K562 (cell line): Measurements from ENCODE around the gene SPNS1. TPM values are rescaled to one million over a fixed set of nuclear protein-coding genes. Genes with fewer than 3 reads are reported as not detected.
A peak's percentile ranks its signal among the peaks of the same experiment; 100 is the strongest.

Experiments
- CHAMP1 ChIP-seq: fragments of 450-650 bp; IDR thresholded peaks from 2 replicates; pipeline ENCODE4 v1.6.1; 2016; ENCODE audit warnings: mild to moderate bottlenecking
- ERF ChIP-seq: fragments of 450-650 bp; formaldehyde crosslinking; IDR thresholded peaks from 2 replicates; pipeline ENCODE4 v1.4.0; 2020; ENCODE audit warnings: mild to moderate bottlenecking, mixed read lengths
- FOS ChIP-seq: IDR thresholded peaks from 3 replicates; pipeline ENCODE4 v1.6.1; 2011; ENCODE audit not compliant: insufficient read length; ENCODE audit errors: extremely low read depth
- GATAD2A ChIP-seq: fragments of 450-650 bp; IDR thresholded peaks from 2 replicates; pipeline ENCODE4 v1.6.1; 2017
- RBM14 ChIP-seq: fragments of 200-400 bp; formaldehyde crosslinking; IDR thresholded peaks from 2 replicates; pipeline ENCODE4 v1.6.1; 2018; ENCODE audit warnings: low read depth, mild to moderate bottlenecking, low read length, moderate library complexity, borderline replicate concordance; ENCODE audit not compliant: insufficient read depth
- THAP7 ChIP-seq: fragments of 250-450 bp; sonication (Bioruptor Pico); IDR thresholded peaks from 2 replicates; pipeline ENCODE4 v1.5.0; 2021
- ZNF518B ChIP-seq: fragments of 250-450 bp; sonication (Bioruptor Pico); IDR thresholded peaks from 2 replicates; pipeline ENCODE4 v1.5.0; 2021; ENCODE audit warnings: mild to moderate bottlenecking, moderate library complexity
- polyA plus RNA-seq, 8 experiments: library from polyadenylated mRNA; depleted of rRNA in 4 of 8; stranded (reverse) in 5 of 8; unstranded in 3 of 8; fragments of >200 nt; fragmentation: Nextera tagmentation in 2 of 8; fragmentation: Illumina TruSeq in 1 of 8; extraction: Ambion mirVana in 2 of 8; extraction: Trizol in 1 of 8; gene quantifications; 2 replicates each; pipeline versions ENCODE4 v1.2.1 to v1.2.3, GENCODE V29; 2011 to 2014; ENCODE audit warnings: inconsistent platforms in 1 of 8, missing spikeins in 1 of 8
- total RNA-seq, 7 experiments: library from RNA; depleted of rRNA in 6 of 7; stranded (reverse); fragments of >200 nt in 6 of 7; fragmentation: Illumina TruSeq in 2 of 7; extraction: Trizol in 2 of 7; gene quantifications; 2 replicates each; pipeline versions ENCODE4 v1.2.1 to v1.2.3, GENCODE V29; 2011 to 2021; ENCODE audit warnings: low replicate concordance in 1 of 7
- TF ChIP-seq, protein P1 (sequence below), 3 experiments: fragments of 200-800 bp in 1 of 3; fragments of 250-450 bp in 1 of 3; fragments of 450-650 bp in 1 of 3; sonication (Bioruptor Pico) in 1 of 3; sonication (Bioruptor generic) in 1 of 3; formaldehyde crosslinking in 1 of 3; IDR thresholded peaks; 2 replicates each; pipeline versions ENCODE4 v1.6.1 to v1.8.0; 2016 to 2022; ENCODE audit warnings: mild to moderate bottlenecking in 2 of 3, missing genetic modification characterization in 2 of 3, missing compliant biosample characterization in 1 of 3, moderate library complexity in 1 of 3
- TF ChIP-seq, protein P2 (sequence below): fragments of 450-650 bp; IDR thresholded peaks from 2 replicates; pipeline ENCODE4 v1.6.1; 2016; ENCODE audit warnings: missing biosample characterization, missing genetic modification characterization
- TF ChIP-seq, protein P3 (sequence below): IDR thresholded peaks from 3 replicates; pipeline ENCODE4 v1.6.1; 2011; ENCODE audit warnings: borderline replicate concordance, mild to moderate bottlenecking, moderate library complexity; ENCODE audit not compliant: insufficient read length; ENCODE audit errors: extremely low read depth

The SPNS1 gene
- total and polyA plus RNA-seq, 9 of the 15 experiments (the other 6 are each of a cell fraction or from before 2014, with no cell fraction given): 0.58 to 64.9 (median 13.7) TPM

GRCh38 chr16:28925386-28926228, 49.0 kb upstream of the SPNS1 start (continued):
- TF ChIP-seq CHAMP1 (no peak), RBM14 (no peak), FOS (no peak), ZNF518B (CRISPR knock-in tag) (no peak), THAP7 (0 out of 2 replicates have a peak, but pooled peaks have one; percentile 64), GATAD2A (no peak; the same call in none of the 2 replicates), ERF (CRISPR knock-in tag) (peak; percentile 73; the same call in 1 of the 2 replicates)
- TF ChIP-seq, protein P1, sequence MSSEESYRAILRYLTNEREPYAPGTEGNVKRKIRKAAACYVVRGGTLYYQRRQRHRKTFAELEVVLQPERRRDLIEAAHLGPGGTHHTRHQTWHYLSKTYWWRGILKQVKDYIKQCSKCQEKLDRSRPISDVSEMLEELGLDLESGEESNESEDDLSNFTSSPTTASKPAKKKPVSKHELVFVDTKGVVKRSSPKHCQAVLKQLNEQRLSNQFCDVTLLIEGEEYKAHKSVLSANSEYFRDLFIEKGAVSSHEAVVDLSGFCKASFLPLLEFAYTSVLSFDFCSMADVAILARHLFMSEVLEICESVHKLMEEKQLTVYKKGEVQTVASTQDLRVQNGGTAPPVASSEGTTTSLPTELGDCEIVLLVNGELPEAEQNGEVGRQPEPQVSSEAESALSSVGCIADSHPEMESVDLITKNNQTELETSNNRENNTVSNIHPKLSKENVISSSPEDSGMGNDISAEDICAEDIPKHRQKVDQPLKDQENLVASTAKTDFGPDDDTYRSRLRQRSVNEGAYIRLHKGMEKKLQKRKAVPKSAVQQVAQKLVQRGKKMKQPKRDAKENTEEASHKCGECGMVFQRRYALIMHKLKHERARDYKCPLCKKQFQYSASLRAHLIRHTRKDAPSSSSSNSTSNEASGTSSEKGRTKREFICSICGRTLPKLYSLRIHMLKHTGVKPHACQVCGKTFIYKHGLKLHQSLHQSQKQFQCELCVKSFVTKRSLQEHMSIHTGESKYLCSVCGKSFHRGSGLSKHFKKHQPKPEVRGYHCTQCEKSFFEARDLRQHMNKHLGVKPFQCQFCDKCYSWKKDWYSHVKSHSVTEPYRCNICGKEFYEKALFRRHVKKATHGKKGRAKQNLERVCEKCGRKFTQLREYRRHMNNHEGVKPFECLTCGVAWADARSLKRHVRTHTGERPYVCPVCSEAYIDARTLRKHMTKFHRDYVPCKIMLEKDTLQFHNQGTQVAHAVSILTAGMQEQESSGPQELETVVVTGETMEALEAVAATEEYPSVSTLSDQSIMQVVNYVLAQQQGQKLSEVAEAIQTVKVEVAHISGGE (CRISPR knock-in tag; IDR thresholded peaks at IDR 0.05): peak in 2 of 3 experiments; percentile 41 to 91; a peak in 3 of 6 replicates
- TF ChIP-seq, protein P2, sequence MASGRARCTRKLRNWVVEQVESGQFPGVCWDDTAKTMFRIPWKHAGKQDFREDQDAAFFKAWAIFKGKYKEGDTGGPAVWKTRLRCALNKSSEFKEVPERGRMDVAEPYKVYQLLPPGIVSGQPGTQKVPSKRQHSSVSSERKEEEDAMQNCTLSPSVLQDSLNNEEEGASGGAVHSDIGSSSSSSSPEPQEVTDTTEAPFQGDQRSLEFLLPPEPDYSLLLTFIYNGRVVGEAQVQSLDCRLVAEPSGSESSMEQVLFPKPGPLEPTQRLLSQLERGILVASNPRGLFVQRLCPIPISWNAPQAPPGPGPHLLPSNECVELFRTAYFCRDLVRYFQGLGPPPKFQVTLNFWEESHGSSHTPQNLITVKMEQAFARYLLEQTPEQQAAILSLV (tag): no peak
- TF ChIP-seq, protein P3, sequence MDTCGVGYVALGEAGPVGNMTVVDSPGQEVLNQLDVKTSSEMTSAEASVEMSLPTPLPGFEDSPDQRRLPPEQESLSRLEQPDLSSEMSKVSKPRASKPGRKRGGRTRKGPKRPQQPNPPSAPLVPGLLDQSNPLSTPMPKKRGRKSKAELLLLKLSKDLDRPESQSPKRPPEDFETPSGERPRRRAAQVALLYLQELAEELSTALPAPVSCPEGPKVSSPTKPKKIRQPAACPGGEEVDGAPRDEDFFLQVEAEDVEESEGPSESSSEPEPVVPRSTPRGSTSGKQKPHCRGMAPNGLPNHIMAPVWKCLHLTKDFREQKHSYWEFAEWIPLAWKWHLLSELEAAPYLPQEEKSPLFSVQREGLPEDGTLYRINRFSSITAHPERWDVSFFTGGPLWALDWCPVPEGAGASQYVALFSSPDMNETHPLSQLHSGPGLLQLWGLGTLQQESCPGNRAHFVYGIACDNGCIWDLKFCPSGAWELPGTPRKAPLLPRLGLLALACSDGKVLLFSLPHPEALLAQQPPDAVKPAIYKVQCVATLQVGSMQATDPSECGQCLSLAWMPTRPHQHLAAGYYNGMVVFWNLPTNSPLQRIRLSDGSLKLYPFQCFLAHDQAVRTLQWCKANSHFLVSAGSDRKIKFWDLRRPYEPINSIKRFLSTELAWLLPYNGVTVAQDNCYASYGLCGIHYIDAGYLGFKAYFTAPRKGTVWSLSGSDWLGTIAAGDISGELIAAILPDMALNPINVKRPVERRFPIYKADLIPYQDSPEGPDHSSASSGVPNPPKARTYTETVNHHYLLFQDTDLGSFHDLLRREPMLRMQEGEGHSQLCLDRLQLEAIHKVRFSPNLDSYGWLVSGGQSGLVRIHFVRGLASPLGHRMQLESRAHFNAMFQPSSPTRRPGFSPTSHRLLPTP: no peak
